K562 (cell line): ENCODE results near the gene MOAP1. TPM values are rescaled to one million over a fixed set of nuclear protein-coding genes. Genes with fewer than 3 reads are reported as not detected.

Experiments
- ATAC-seq: fragments of 200-7000 bp; cut with Tn5 transposase; 3 replicates; pipeline ENCODE4 v1.9.1; 2020; ENCODE audit warnings: moderate library complexity
- BruUV-seq: library from RNA; stranded (reverse); fragments of 400-500 nt; replicated peaks from 2 replicates; lab custom pipeline; 2021; lab: Mats Ljungman, UMichigan
- CTCF ChIA-PET: fragments of 300-600 bp; formaldehyde crosslinking; extraction: SDS; loops from one replicate; lab custom pipeline; 2021; ENCODE audit warnings: low intra/inter-chr PET ratio; lab: Yijun Ruan, JAX
- POLR2A ChIA-PET: fragments of 300-600, 350-650 bp; sonication (Branson Sonifier 250); formaldehyde crosslinking; extraction: SDS; loops from one replicate; lab custom pipeline; 2021; ENCODE audit warnings: antibody characterized with exemption, inconsistent platforms; lab: Yijun Ruan, JAX
- DNase-seq, 4 experiments: peaks; one replicate each; pipeline versions ENCODE4 v3.0.0 to v3.0.0-alpha.2; 2011 to 2018; ENCODE audit warnings: low spot score in 3 of 4, mixed read lengths in 3 of 4; ENCODE audit errors: extremely low read depth in 1 of 4
- FAIRE-seq: peaks from 2 replicates; lab custom pipeline; 2011; peaks lifted over from hg19 to GRCh38; lab: Jason Lieb, UNC
- H2AFZ ChIP-seq: 2 replicates; pipeline ENCODE4 v1.6.0; 2011; ENCODE audit warnings: low read depth, low read length, control low read depth, inconsistent platforms
- H3K27ac ChIP-seq: fragments of 200-600 bp; 3 replicates; pipeline ENCODE4 v1.8.0; 2011; ENCODE audit warnings: low read depth, mild to moderate bottlenecking, control low read depth, inconsistent platforms, low read length, moderate library complexity, mixed read lengths; ENCODE audit errors: extremely low read depth
- H3K27me3 ChIP-seq, 2 experiments: fragments of 300-600 bp in 1 of 2; 2 replicates in 1 of 2; 3 replicates in 1 of 2; pipeline versions ENCODE4 v1.6.0 to v1.8.0; 2011; ENCODE audit warnings: inconsistent platforms in 2 of 2, low read length in 2 of 2, mild to moderate bottlenecking in 1 of 2, mixed read lengths in 1 of 2, moderate library complexity in 1 of 2; ENCODE audit not compliant: control insufficient read depth in 2 of 2, insufficient read depth in 2 of 2
- H3K36me3 ChIP-seq: fragments of 300-600 bp; 3 replicates; pipeline ENCODE4 v1.8.0; 2011; ENCODE audit warnings: mild to moderate bottlenecking, low read length, inconsistent platforms; ENCODE audit not compliant: control insufficient read depth, insufficient read depth
- H3K4me1 ChIP-seq, 2 experiments: fragments of 200-600 bp in 1 of 2; replicated peaks in 1 of 2; 2 replicates in 1 of 2; 3 replicates in 1 of 2; pipeline versions ENCODE4 v1.5.1 to v1.8.0; 2011; ENCODE audit warnings: inconsistent platforms in 2 of 2, low read length in 2 of 2, mild to moderate bottlenecking in 1 of 2, mixed read lengths in 1 of 2, moderate library complexity in 1 of 2; ENCODE audit not compliant: control insufficient read depth in 2 of 2, insufficient read depth in 2 of 2
- H3K4me2 ChIP-seq: 2 replicates; pipeline ENCODE4 v1.6.1; 2011; ENCODE audit warnings: low read length, control low read depth, inconsistent platforms, mixed read lengths; ENCODE audit not compliant: insufficient read depth
- H3K4me3 ChIP-seq: fragments of 200-600 bp; sonication (generic), shearing (Covaris generic); 2 replicates; pipeline ENCODE4 v1.5.1; 2016; ENCODE audit warnings: control low read depth, inconsistent platforms
- H3K79me2 ChIP-seq: fragments of 200-600 bp; 3 replicates; pipeline ENCODE4 v1.8.0; 2011; ENCODE audit warnings: low read length, inconsistent platforms; ENCODE audit not compliant: control insufficient read depth, insufficient read depth
- H3K9ac ChIP-seq, 2 experiments: 2 replicates each; pipeline versions ENCODE4 v1.6.0 to v1.6.1; 2011; ENCODE audit warnings: low read depth in 2 of 2, low read length in 2 of 2, control low read depth in 1 of 2, inconsistent platforms in 1 of 2, mild to moderate bottlenecking in 1 of 2, mixed read lengths in 1 of 2; ENCODE audit not compliant: insufficient read depth in 1 of 2
- H3K9me1 ChIP-seq: one replicate; pipeline ENCODE4 v1.6.0; 2011; ENCODE audit warnings: inconsistent platforms, mild to moderate bottlenecking, low read length, moderate library complexity; ENCODE audit not compliant: control insufficient read depth, insufficient read depth
- H3K9me3 ChIP-seq: replicated peaks from 2 replicates; pipeline ENCODE4 v1.5.1; 2011; ENCODE audit warnings: low read depth, low read length, inconsistent platforms; ENCODE audit not compliant: control insufficient read depth, insufficient read depth
- H4K20me1 ChIP-seq: replicated peaks from 2 replicates; pipeline ENCODE4 v1.6.1; 2011; ENCODE audit warnings: low read length, inconsistent platforms, mixed read lengths; ENCODE audit not compliant: control insufficient read depth, insufficient read depth
- ATF7 ChIP-seq: fragments of 450-650 bp; IDR thresholded peaks from 2 replicates; pipeline ENCODE4 v1.7.1; 2014; ENCODE audit warnings: mild to moderate bottlenecking, moderate library complexity
- C11orf30 ChIP-seq: fragments of 450-650 bp; IDR thresholded peaks from 2 replicates; pipeline ENCODE4 v1.6.1; 2016; ENCODE audit warnings: low read depth, mild to moderate bottlenecking
- CHD4 ChIP-seq: fragments of 200-600 bp; sonication (generic); IDR thresholded peaks from 3 replicates; pipeline ENCODE4 v1.6.1; 2012; ENCODE audit warnings: low read depth, mild to moderate bottlenecking, mixed read lengths, low read length, inconsistent platforms; ENCODE audit not compliant: insufficient read depth, insufficient replicate concordance, poor library complexity, severe bottlenecking
- EHMT2 ChIP-seq: fragments of 450-650 bp; IDR thresholded peaks from 2 replicates; pipeline ENCODE4 v1.6.1; 2018; ENCODE audit warnings: antibody characterized with exemption
- GABPB2 ChIP-seq: fragments of 250-450 bp; sonication (Bioruptor Pico); conservative IDR thresholded peaks from 2 replicates; pipeline ENCODE4 v1.5.1; 2021; ENCODE audit warnings: mild to moderate bottlenecking
- GTF2A2 ChIP-seq: IDR thresholded peaks from 2 replicates; pipeline ENCODE4 v1.6.1; 2016; ENCODE audit warnings: mild to moderate bottlenecking, missing genetic modification characterization, missing compliant biosample characterization
- HEY1 ChIP-seq: fragments of 250-450 bp; sonication (Bioruptor Pico); IDR thresholded peaks from 2 replicates; pipeline ENCODE4 v1.5.0; 2020; ENCODE audit warnings: mild to moderate bottlenecking, moderate library complexity, borderline replicate concordance
- HNRNPL ChIP-seq: fragments of 200-400 bp; formaldehyde crosslinking; IDR thresholded peaks from 2 replicates; pipeline ENCODE4 v1.6.1; 2017; ENCODE audit warnings: low read depth, mild to moderate bottlenecking, low read length
- KAT7 ChIP-seq: sonication (generic); formaldehyde crosslinking; IDR thresholded peaks from 2 replicates; pipeline ENCODE4 v1.8.0; 2022; ENCODE audit warnings: missing genetic modification reagents, mild to moderate bottlenecking, borderline replicate concordance
- MEF2A ChIP-seq: IDR thresholded peaks from 2 replicates; pipeline ENCODE4 v1.6.1; 2011; ENCODE audit warnings: low read depth, mild to moderate bottlenecking, low read length, moderate library complexity; ENCODE audit not compliant: control insufficient read depth
- RFX5 ChIP-seq: IDR thresholded peaks from 2 replicates; pipeline ENCODE4 v1.6.1; 2011; ENCODE audit warnings: low read depth, mild to moderate bottlenecking, improper control_type of control experiment, low read length
- whole genome bisulfite sequencing: fragments of 100-300 bp; shearing (Covaris generic); methylation state at CpG from one replicate; pipeline ENCODE4 v1.1.6; 2016; ENCODE audit warnings: low coverage, mixed read lengths; ENCODE audit not compliant: insufficient coverage; ENCODE audit errors: missing lambda C conversion rate; 5-methylcytosine and 5-hydroxymethylcytosine counted together
- in situ Hi-C: fragments of 300-500 bp; cut with MboI; formaldehyde crosslinking; loops from 4 replicates; pipeline ENCODE4 v1.15.0; 2018; ENCODE audit warnings: inconsistent platforms, mixed read lengths
- intact Hi-C: fragments of 100-400 bp; cut with micrococcal nuclease; formaldehyde crosslinking; loops from 2 replicates; pipeline ENCODE4 v1.14.2; 2022
- polyA plus RNA-seq, 8 experiments: library from polyadenylated mRNA; depleted of rRNA in 4 of 8; stranded (reverse) in 5 of 8; unstranded in 3 of 8; fragments of >200 nt; fragmentation: Nextera tagmentation in 2 of 8; fragmentation: Illumina TruSeq in 1 of 8; extraction: Ambion mirVana in 2 of 8; extraction: Trizol in 1 of 8; gene quantifications; 2 replicates each; pipeline versions ENCODE4 v1.2.1 to v1.2.3, GENCODE V29; 2011 to 2014; ENCODE audit warnings: inconsistent platforms in 1 of 8, missing spikeins in 1 of 8
- total RNA-seq, 7 experiments: library from RNA; depleted of rRNA in 6 of 7; stranded (reverse); fragments of >200 nt in 6 of 7; fragmentation: Illumina TruSeq in 2 of 7; extraction: Trizol in 2 of 7; gene quantifications; 2 replicates each; pipeline versions ENCODE4 v1.2.1 to v1.2.3, GENCODE V29; 2011 to 2021; ENCODE audit warnings: low replicate concordance in 1 of 7

The MOAP1 gene
- total and polyA plus RNA-seq, 9 of the 15 experiments (the other 6 are each of a cell fraction or from before 2014, with no cell fraction given) = 1.5 to 14.4 (median 6.0) TPM

DNA sequence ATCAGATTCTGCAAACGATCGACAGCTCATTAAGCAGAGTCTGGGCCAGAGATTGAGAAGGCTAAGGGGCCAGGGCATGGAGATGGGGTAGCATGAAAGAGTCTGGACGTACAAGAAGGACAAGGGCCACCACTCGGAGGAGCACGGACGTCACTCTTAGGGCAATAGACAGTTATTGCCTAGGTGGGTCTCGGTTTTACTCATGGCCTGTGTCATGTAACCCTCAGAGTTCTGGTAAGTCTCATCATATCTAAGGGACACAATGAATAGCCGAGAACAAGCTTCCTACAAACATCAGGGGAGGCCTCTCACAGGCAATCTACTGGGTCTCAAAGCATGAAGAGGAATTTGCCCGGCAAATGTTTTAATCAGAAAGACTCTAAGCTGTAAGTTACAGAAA lies 38.6 kb downstream of the MOAP1 start:
- Histone ChIP-seq H3K9me3 (no peaks in the 10 kb centered on the region), H3K9me1 (no peaks in the 10 kb centered on the region), H3K9ac (no peak overlapping the region), H3K4me1 (no peaks in the 10 kb centered on the region; a peak in 1 of 5 replicates), H3K79me2 (no peaks in the 10 kb centered on the region), H3K4me2 (no peak overlapping the region), H3K27me3 (peaks cover 3 to 18% of the 10 kb centered on the region in 2 experiments; a peak in 2 of 5 replicates), H3K36me3 (no peaks in the 10 kb centered on the region), H3K4me3 (no peak overlapping the region), H4K20me1 (no peaks in the 10 kb centered on the region), H2AFZ (no peak overlapping the region), H3K27ac (no peak overlapping the region)
- no TSS peak for BruUV-seq
- POLR2A ChIA-PET = interaction anchor here (0.7 kb wide), 1 partner anchor 10 kb away, joined by 3 read pairs; no protein-coding TSS in a partner anchor
- ATAC-seq (no peak; the same call in 2 of the 3 replicates), FAIRE-seq (no peak), DNase-seq (no peak)
- intact Hi-C loops = no loop called here
- WGBS = 3% methylated on average over 6 of the region's 9 CpGs
- in situ Hi-C loops = loop anchor here (10.0 kb wide), 1 partner anchor 191 kb away; no protein-coding TSS in a partner anchor
- CTCF ChIA-PET = no interaction called here
- TF ChIP-seq GABPB2 (no peak), ATF7 (no peak), HEY1 (CRISPR knock-in tag) (no peak), GTF2A2 (no peak)

DNA sequence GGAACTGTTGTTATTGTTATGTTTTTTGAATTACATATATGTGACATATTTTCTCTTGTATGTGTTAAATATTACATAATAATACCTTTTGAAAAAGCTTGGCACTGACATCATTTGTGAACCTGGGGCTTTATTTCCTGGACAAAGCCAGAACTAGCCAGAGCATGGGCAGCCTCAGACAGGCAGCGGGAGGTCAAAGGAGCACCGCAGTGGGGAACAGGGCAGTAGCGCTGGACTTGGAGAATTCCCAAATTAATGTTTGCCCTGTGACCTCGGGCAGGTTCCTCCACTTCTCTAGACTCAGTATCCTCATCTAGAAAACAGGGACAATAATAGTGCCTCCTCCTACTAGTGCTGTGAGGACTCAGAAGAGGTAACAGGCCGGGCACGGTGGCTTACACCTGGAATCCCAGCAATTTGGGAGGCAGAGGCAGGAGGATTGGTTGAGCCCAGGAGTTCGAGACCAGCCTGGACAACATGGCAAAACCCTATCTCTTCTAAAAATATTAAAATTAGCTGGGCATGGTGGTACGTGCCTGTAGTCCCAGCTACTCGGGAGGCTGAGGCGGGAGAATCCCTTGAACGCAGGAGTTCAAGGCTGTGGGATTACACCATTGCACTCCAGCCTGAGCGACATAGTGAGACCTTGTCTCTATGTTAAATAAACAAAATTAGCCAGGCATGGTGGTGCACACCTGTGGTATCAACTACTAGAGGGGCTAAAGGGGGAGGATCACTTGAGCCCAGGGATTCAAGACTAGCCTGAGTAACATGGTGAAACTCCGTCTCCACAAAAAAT lies 41.6 kb downstream of the MOAP1 start:
- POLR2A ChIA-PET = interaction anchor here (0.8 kb wide), 1 partner anchor 29 kb away, joined by 3 read pairs; no protein-coding TSS in a partner anchor
- Histone ChIP-seq H3K4me3 (no peak overlapping the region), H3K36me3 (no peaks in the 10 kb centered on the region), H3K27ac (no peak overlapping the region), H3K79me2 (no peaks in the 10 kb centered on the region), H3K9me1 (no peaks in the 10 kb centered on the region), H2AFZ (no peak overlapping the region), H3K4me1 (peaks cover 3% of the 10 kb centered on the region in 2 experiments; a peak in 3 of 5 replicates), H3K27me3 (peaks cover 3 to 12% of the 10 kb centered on the region in 2 experiments; a peak in 2 of 5 replicates), H4K20me1 (no peaks in the 10 kb centered on the region), H3K4me2 (no peak overlapping the region)
- no peak for DNase-seq
- CTCF ChIA-PET = no interaction called here
- ATAC-seq = no peak
- in situ Hi-C loops = loop anchor here (10.0 kb wide), 1 partner anchor 188 kb away; no protein-coding TSS in a partner anchor
- BruUV-seq = no TSS peak
- 13% methylated on average over 11 of the region's 13 CpGs for WGBS
- FAIRE-seq = no peak
- TF ChIP-seq HNRNPL (no peak), EHMT2 (no peak), RFX5 (no peak), KAT7 (CRISPR knock-in tag) (no peak), MEF2A (no peak), CHD4 (no peak), C11orf30 (no peak)
- TF ChIP-seq, all 486 proteins: peak for 0
- intact Hi-C loops = no loop called here
- H3K9ac ChIP-seq = no peak overlapping the region
- H3K9me3 ChIP-seq = no peaks in the 10 kb centered on the region
